SHP77 treated with DMSO at 0.1 percent for 48 hours (cell line): ENCODE data around the gene SUGT1.
A peak's percentile ranks its signal among the peaks of the same experiment; 100 is the strongest.
"Not testable (repeated sequence)": the region's sequence is repeated elsewhere in the genome, so short reads cannot be mapped to it uniquely, and the experiment has no call there.

Experiments
- DNase-seq: peaks from one replicate; lab custom pipeline; 2025; lab: John Stamatoyannopoulos, UW

SUGT1 gene

GRCh38 chr13:52669677-52670076, 17.0 kb downstream of the SUGT1 start:
- no peak for DNase-seq

- no peak for DNase-seq
These were observed 18.1 kb downstream of the SUGT1 start for GRCh38 chr13:52670726-52671125.

GRCh38 chr13:52673465-52673864, 20.8 kb downstream of the SUGT1 start:
- DNase-seq = no peak

GRCh38 chr13:52677823-52678222, 25.2 kb downstream of the SUGT1 start:
- DNase-seq = no peak

- not testable (repeated sequence) for DNase-seq
These were observed 33.2 kb downstream of the SUGT1 start for GRCh38 chr13:52685806-52686205.

GRCh38 chr13:52686376-52686775, 33.7 kb downstream of the SUGT1 start:
- DNase-seq = no peak

GRCh38 chr13:52695856-52696255, 43.2 kb downstream of the SUGT1 start:
- DNase-seq = no peak

- DNase-seq = no peak
These were observed 43.9 kb downstream of the SUGT1 start for GRCh38 chr13:52696566-52696965.

GRCh38 chr13:52701728-52702465, 49.3 kb downstream of the SUGT1 start:
- no peak for DNase-seq

GRCh38 chr13:52703482-52703881, 50.8 kb downstream of the SUGT1 start:
- DNase-seq = no peak

GRCh38 chr13:52706081-52706480, 53.4 kb downstream of the SUGT1 start:
- DNase-seq = no peak

- DNase-seq = peak; percentile 24
These were observed 54.7 kb downstream of the SUGT1 start for GRCh38 chr13:52707375-52707774.

GRCh38 chr13:52708266-52708665, 55.6 kb downstream of the SUGT1 start:
- DNase-seq = not testable (repeated sequence)

GRCh38 chr13:52711286-52711685, 58.6 kb downstream of the SUGT1 start:
- DNase-seq = no peak

- DNase-seq = no peak
These were observed 59.7 kb downstream of the SUGT1 start for GRCh38 chr13:52712385-52712784.

GRCh38 chr13:52713894-52714293, 61.3 kb downstream of the SUGT1 start:
- DNase-seq = no peak

- not testable (repeated sequence) for DNase-seq
These were observed 68.3 kb downstream of the SUGT1 start for GRCh38 chr13:52720904-52721303.

- not testable (repeated sequence) for DNase-seq
These were observed 68.7 kb downstream of the SUGT1 start for GRCh38 chr13:52721356-52721755.

- DNase-seq = no peak
These were observed 70.5 kb downstream of the SUGT1 start for GRCh38 chr13:52723181-52723580.

GRCh38 chr13:52725302-52725701, 72.7 kb downstream of the SUGT1 start:
- DNase-seq = no peak

GRCh38 chr13:52726258-52726657, 73.6 kb downstream of the SUGT1 start:
- DNase-seq = no peak

GRCh38 chr13:52734075-52734623, 81.5 kb downstream of the SUGT1 start:
- DNase-seq = no peak

- no peak for DNase-seq
These were observed 84.3 kb downstream of the SUGT1 start for GRCh38 chr13:52736891-52737290.

GRCh38 chr13:52737451-52737850, 84.8 kb downstream of the SUGT1 start:
- no peak for DNase-seq
